AG09319 (cell line): Measurements from ENCODE around the gene CDKN1A.

Source experiments
- DNase-seq: peaks from one replicate; pipeline ENCODE4 v3.0.0-alpha.2; 2010; ENCODE audit warnings: low read depth; ENCODE audit errors: extremely low read depth
- TF ChIP-seq, protein P1 (sequence below): IDR thresholded peaks from 2 replicates; pipeline ENCODE4 v1.5.1; 2011; ENCODE audit warnings: low read depth, mild to moderate bottlenecking, inconsistent platforms, low read length, moderate library complexity

Gene CDKN1A

DNA sequence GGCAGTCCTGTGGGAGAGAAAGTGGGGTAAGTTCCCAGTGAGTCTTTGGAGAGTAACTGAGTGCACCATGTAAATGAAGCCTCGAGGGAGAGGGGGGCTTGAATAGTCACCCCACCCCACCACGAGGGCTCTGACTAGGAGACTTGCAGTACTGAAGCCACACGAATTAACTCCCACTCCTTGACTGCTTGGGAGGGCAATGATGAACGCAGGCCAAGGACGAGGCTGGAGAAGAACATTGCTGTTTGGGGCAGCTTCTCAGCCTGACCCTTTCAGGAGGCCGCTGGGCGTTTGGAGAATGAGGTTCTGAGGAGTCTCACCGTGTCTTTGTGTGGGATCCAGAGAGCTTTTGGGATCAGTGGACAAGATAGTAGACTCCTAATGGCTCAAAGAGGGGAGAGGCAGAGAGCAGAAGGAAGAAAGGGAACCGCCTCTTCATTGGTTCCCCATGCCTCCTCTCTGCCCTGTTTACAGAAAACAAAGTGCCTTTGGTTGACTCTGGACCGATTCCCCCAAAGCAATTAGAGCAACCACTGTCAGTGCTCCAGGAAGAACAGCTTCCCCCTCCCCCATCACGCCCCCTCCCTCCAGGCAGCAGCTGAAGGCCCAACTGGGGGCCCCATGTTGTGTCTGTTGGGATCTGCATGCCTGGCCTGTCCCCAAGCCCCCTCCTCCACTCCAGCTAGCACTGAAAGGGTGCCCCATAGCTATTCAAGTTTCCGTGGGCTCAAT lies 41.7 kb upstream of the CDKN1A start:
- no peak for DNase-seq
- TF ChIP-seq, protein P1, sequence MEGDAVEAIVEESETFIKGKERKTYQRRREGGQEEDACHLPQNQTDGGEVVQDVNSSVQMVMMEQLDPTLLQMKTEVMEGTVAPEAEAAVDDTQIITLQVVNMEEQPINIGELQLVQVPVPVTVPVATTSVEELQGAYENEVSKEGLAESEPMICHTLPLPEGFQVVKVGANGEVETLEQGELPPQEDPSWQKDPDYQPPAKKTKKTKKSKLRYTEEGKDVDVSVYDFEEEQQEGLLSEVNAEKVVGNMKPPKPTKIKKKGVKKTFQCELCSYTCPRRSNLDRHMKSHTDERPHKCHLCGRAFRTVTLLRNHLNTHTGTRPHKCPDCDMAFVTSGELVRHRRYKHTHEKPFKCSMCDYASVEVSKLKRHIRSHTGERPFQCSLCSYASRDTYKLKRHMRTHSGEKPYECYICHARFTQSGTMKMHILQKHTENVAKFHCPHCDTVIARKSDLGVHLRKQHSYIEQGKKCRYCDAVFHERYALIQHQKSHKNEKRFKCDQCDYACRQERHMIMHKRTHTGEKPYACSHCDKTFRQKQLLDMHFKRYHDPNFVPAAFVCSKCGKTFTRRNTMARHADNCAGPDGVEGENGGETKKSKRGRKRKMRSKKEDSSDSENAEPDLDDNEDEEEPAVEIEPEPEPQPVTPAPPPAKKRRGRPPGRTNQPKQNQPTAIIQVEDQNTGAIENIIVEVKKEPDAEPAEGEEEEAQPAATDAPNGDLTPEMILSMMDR, result no peak

DNA sequence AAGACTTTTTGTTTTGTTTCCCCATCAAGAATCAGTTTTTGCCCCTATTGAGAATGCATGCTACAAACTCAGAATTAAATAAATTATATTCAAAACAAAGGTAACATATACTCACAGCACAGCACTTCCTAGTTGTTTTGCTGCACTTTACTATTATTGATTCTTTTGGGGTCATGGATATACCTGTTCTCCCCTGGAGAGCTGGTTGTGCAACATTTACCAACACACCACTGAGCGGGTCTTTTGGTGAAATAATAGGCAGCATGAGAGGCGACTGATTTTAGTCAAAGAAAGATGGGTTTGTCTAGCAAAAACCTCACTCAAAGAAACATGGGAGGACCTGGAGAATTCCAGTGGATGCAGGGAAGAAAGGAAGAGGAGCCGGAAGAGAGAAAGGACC lies 39.9 kb upstream of the CDKN1A start:
- TF ChIP-seq, protein P1, result no peak
- no peak for DNase-seq

DNA sequence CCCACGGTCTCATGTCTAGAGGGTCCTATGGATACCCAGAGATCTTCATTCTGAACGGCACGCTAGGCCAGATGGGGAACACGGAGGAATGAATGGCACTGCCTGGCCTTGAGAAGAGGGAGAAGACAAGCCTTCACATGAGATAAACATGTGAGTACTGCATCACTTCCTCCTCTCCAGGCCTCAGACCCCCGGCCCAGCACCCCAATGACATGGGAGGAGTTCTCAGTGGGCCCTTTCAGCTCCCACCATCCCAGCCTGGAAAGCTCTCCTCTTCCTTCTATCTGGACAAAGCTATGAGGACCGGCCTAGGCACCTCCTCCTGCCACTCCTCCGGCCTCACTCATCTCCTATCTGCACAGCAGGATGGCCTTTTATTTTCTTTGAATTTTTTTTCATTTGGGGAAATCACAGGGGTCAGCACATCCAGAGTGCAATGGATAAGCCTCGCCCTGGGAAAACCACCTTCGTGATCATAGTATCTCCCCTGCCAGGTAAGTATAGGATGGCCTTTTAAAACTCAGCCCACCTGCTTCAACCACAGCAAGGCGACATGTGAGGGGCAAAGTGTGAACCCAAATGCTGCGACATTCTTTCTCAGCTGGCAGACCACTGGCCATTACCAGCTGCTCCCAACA lies 39.2 kb upstream of the CDKN1A start:
- DNase-seq, result no peak
- TF ChIP-seq, protein P1, result no peak

DNA sequence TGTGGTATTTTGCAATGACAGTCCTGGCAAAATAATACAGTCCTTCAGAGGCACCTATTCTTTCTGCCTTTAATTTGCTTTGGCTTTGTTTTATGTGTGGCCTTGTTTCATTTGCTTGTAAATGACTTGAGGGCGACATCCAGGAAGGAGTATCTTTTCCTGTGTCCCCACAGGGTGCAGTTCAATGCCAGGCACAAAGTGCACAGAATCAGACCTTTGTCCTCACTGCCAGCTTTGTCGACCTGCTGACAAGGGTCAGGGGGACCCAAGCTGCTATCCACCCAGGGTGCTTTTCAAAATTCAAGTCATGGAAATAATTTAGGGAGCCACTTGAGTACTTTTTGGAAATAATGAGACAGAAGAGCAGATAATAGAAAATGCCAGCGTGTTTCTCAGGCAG lies 37.0 kb upstream of the CDKN1A start:
- no peak for DNase-seq
- TF ChIP-seq, protein P1, result no peak

DNA sequence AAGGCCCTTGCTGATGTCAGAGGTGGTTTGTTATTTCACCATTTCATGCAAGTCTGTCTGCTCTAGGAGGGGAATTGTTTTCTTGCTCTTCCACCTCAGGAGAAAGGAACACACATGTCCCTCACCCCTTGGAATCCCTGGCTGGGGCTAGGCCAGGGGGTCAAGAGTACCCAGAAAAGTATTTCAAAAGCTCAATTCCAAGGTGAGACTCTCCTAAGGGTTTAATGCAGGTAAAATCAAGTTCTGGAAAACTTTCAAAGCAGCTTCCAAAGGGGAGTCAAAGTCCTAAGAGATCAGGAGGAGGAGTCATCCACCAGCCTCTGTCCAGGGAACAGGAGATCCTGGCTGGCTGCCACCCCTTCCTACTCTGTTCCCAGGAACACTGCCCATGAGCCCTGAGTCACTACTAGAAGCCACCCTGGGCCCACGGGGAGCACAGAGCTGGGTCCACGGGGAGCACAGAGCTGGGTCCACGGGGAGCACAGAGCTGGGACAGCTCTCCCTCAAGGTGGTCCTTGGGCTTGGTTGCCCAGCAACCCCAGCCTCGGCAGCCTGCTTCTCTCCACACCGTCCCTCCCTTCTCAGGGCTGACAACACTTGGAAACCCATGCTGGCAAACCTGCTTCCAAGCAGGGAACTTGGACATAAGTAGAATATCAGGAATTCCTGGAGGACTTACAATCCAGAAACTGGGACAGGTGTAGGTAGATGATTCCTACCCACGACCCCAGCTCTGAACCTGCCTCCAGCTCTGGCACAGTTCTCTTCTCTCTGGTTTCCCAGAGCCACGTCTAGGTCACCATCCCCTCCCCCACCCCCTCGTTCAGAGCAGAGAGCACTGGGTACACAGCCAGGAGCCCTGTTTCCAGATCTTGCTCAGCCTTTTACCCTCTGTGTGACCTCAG lies 35.3 kb upstream of the CDKN1A start:
- DNase-seq, result peak; percentile 69

DNA sequence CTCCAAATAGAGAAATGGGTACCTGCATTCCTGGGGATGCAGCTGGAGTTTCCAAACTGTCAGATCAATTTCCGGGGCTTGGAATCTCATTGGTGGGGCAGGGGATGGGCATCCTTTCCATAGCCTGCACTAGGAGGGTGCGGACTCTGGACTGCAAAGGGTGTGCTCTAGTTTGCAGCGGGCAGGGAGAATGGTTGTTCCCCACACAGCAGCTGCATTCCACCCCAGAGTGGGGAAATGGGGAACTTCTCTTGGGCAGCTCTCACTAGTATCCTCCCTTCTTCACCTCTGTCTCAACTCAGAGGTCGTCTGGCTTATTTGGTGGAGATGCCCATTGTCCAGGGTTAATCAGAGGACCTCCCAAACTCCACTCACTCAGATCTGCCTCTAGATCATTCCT lies 34.5 kb upstream of the CDKN1A start:
- TF ChIP-seq, protein P1, result no peak
- no peak for DNase-seq

More for the DNA sequence above, 35.3 kb upstream of the CDKN1A start:
- TF ChIP-seq, protein P1, result no peak
